ENCODE data around the gene SLC6A13. TPM values are rescaled to one million over a fixed set of nuclear protein-coding genes. Genes with fewer than 3 reads are reported as not detected.

Gene SLC6A13
- total RNA-seq, 4 donors from 2014 or later, result 5.0 to 24.9 (median 8.8) TPM

DNA sequence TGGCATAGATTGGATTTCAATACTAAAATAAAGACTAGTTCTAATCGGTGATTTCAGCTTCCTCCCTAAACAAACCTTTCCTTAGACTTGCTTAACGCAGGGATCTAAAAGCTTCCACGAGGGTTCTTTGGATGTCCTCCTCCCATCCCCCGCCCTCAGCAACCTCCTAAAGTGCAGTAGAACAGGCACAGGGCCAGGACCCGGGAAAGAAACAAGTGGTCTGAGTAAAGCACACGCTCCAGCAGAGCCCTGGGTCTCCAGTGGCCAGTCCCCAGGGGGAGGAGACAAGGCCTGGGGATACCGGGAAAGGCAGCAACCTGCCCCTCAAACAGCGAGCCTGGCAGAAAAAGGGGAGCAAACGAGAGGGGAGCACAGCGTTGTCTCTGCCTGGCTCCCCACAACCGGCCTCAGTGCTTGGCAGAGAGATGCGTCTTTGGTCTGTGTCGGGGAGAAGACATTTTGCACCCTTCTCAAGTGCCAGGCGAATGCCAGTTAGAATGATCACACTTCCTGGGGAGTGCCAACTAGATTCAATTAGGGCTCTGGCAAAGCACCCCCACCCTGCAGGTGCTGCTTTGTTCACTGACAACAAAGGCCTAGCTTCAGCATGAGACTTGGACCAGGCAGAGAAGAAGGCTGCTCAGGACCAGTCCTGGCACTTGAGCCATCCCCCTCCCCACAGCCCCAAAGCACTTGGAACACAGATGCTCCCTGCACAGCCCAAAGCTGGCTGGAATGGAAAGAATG lies 31.5 kb downstream of the SLC6A13 start:
- DNase-seq, result peak; percentile 96 to 97
- Histone ChIP-seq H3K27me3 (no peaks in the 10 kb centered on the region), H3K9me3 (no peaks in the 10 kb centered on the region), H3K4me3 (replicated peaks in 1 of 3) (no peak overlapping the region), H3K27ac (peak overlapping the region in 2 of 3 donors; percentile 45 to 63), H3K36me3 (no peaks in the 10 kb centered on the region), H3K4me1 (peaks cover 33 to 54% of the 10 kb centered on the region in 2 donors)
- intact Hi-C loops (cut with DNase I), result no loop called here
- no peak for TF ChIP-seq POLR2A (IDR thresholded peaks at IDR 0.05)
- WGBS, 2 donors, result 27 to 35% methylated on average over 13 to 14 of the region's 14 CpGs

DNA sequence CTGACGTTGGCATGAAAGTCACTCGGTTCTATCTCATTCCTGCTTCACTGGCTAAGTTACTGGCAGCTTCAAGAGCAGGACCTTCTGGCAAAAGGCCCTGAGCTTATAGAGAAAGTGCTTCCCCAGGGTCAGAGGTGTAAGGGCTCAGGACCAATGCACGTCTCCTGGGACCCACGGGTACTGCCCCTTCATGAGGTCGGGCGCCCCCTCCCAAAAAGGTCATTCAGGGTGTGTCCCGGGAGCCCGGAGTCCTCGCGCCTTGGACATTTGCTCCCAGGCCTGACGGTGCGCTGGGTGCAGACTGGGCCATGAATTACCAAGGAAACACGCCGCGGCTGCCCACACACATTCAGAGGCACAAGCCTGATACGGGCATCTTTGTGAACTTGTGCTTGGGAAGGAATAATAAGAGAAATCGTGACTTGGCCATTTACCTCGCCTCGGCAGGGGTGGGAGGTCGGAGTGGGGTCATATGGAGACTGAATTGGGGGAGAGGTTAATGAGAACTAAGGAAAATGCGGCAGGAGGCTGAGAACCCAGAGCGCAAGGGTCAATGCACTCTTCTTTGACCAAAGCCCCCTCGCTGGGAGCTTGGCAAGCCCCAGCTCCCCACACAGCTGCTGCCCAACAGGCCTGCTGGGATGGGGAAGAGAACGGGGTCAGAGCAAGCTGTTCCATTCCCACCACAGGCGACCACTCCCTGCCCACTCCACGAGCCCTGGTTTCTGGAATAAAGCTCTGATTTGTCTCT lies 33.0 kb downstream of the SLC6A13 start:
- Histone ChIP-seq H3K27ac (peak overlapping the region in 2 of 3 donors; percentile 45 to 53), H3K9me3 (no peaks in the 10 kb centered on the region), H3K36me3 (no peaks in the 10 kb centered on the region), H3K4me3 (replicated peaks in 1 of 3) (no peak overlapping the region), H3K27me3 (no peaks in the 10 kb centered on the region), H3K4me1 (peaks cover 33 to 54% of the 10 kb centered on the region in 2 donors)
- intact Hi-C loops (cut with DNase I), result no loop called here
- WGBS, 2 donors, result 60% methylated on average over 26 of the region's 26 CpGs
- DNase-seq, result peak; percentile 64 to 69
- TF ChIP-seq, protein P1, sequence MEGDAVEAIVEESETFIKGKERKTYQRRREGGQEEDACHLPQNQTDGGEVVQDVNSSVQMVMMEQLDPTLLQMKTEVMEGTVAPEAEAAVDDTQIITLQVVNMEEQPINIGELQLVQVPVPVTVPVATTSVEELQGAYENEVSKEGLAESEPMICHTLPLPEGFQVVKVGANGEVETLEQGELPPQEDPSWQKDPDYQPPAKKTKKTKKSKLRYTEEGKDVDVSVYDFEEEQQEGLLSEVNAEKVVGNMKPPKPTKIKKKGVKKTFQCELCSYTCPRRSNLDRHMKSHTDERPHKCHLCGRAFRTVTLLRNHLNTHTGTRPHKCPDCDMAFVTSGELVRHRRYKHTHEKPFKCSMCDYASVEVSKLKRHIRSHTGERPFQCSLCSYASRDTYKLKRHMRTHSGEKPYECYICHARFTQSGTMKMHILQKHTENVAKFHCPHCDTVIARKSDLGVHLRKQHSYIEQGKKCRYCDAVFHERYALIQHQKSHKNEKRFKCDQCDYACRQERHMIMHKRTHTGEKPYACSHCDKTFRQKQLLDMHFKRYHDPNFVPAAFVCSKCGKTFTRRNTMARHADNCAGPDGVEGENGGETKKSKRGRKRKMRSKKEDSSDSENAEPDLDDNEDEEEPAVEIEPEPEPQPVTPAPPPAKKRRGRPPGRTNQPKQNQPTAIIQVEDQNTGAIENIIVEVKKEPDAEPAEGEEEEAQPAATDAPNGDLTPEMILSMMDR (IDR thresholded peaks at IDR 0.05), result no peak
- TF ChIP-seq POLR2A (IDR thresholded peaks at IDR 0.05), result no peak

DNA sequence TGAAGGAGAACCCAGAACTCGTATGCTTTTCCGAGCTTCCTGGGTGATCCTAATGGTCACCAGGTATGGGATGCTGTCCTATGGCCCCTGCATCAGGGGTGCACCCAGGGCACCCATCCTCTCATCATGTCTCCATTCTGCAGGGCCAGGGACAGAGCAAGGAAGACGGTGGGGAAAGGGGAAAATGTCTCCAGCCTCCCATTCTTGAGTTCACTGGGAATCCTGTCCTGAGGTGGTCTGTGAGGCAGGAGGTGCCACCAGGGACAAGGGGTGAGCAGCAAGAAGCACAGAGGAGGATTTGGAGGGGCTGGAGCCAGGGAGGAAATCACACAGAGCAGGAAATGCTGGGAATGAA lies 33.8 kb downstream of the SLC6A13 start:
- no peaks in the 10 kb centered on the region for H3K9me3 ChIP-seq
- no peak for DNase-seq
- H3K36me3 ChIP-seq, result no peaks in the 10 kb centered on the region
- 83 to 89% methylated on average over 3 of the region's 3 CpGs for WGBS, 2 donors
- no peak for TF ChIP-seq POLR2A (IDR thresholded peaks at IDR 0.05)
- TF ChIP-seq, protein P1 (IDR thresholded peaks at IDR 0.05), result no peak
- no peak overlapping the region for H3K4me3 ChIP-seq (replicated peaks in 1 of 3)
- H3K27ac ChIP-seq, result peak overlapping the region; percentile 29 to 53 (median 45)
- H3K27me3 ChIP-seq, result no peaks in the 10 kb centered on the region
- H3K4me1 ChIP-seq, result peaks cover 33 to 53% of the 10 kb centered on the region in 2 donors
- intact Hi-C loops (cut with DNase I), result no loop called here

DNA sequence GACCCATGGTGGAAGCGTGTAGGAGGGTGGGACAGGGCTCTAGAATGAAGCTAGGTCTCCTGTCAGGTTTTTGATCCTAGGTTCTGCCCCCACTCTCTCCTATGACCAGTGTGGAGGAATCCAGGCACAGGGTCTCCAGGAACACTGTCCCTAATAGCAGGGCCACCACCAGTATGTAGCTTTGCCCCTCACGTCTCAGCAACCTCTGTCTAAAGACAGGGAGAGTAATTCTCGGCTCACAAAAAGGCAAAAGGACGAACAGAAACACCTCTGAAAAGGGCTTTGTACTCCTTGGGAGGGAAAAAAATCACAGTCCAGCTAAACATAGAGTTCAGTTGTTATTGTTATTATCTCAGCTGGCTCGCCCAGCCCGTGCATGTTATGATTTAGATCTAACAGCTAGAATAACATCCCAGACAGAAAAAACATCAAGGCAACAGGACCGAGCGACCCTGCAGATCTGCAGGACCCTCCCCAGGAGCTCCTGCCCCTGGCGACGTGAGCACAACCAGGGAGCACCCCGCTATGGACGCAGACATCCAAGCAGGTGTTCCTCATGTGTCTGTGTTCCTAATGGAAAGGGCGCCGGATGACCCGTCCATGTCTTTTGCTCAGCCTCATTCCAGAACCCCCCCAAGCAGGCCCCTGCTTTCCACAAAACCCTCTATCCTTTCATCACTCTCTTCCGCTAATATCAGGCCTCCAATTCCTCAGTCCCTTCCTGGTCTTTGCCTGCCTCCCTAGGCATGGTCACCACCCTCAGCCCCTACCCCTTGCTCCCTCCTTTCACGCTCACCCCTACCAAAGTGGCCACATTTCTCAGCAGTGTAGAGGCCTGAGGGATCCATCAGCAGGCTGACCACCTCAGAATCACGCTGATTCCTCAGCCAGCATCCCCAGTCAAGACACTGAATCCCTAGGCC lies 34.5 kb downstream of the SLC6A13 start:
- Histone ChIP-seq H3K4me1 (peaks cover 33 to 47% of the 10 kb centered on the region in 2 donors), H3K9me3 (no peaks in the 10 kb centered on the region), H3K4me3 (replicated peaks in 1 of 3) (no peak overlapping the region), H3K27ac (peak overlapping the region in 2 of 3 donors; percentile 45 to 53), H3K27me3 (no peaks in the 10 kb centered on the region), H3K36me3 (no peaks in the 10 kb centered on the region)
- intact Hi-C loops (cut with DNase I), result no loop called here
- 75 to 77% methylated on average over 18 of the region's 18 CpGs for WGBS, 2 donors
- DNase-seq, result no peak
- TF ChIP-seq, protein P1 (IDR thresholded peaks at IDR 0.05), result no peak
- TF ChIP-seq POLR2A (IDR thresholded peaks at IDR 0.05), result no peak

DNA sequence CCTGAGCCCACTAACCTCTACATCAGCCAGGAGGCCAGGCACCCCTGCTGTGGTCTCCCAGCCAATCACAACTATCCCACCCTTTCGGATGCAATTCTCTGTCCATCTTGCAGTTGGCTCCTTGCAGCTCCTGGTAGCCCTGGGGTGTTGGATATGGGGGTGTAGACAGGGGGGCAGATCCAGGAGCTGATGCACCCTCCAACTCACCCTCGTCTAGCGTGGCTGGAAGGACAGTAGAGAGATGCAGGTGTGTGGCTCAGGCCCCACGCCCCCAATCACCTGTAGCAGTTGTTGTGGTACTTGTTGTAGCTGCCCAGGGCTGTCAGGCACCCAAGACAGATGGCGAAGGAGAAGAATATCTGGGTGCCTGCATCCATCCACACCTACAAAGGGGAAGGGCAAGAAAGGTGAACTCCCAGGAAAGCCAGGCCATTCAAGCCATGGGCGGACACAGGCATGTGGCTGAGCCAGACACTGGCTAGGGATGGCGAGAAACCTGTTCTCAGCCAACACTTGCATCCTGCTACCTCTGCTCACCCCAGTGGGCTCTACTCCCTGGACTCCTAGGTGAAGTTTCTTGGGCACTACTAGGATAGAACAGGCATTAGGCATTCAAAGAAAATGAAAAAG lies 35.2 kb downstream of the SLC6A13 start:
- H3K9me3 ChIP-seq, result no peaks in the 10 kb centered on the region
- no peak for TF ChIP-seq POLR2A (IDR thresholded peaks at IDR 0.05)
- no peak for DNase-seq
- no peaks in the 10 kb centered on the region for H3K27me3 ChIP-seq
- H3K4me1 ChIP-seq, result peaks cover 33 to 42% of the 10 kb centered on the region in 2 donors
- peak overlapping the region in 2 of 3 donors; percentile 45 to 53 for H3K27ac ChIP-seq
- WGBS, 2 donors, result 90 to 99% methylated on average over 7 of the region's 7 CpGs
- intact Hi-C loops (cut with DNase I), result no loop called here
- H3K4me3 ChIP-seq (replicated peaks in 1 of 3), result no peak overlapping the region
- H3K36me3 ChIP-seq, result no peaks in the 10 kb centered on the region
